ENCODE measurements around the gene OBSCN. TPM values are rescaled to one million over a fixed set of nuclear protein-coding genes. Genes with fewer than 3 reads are reported as not detected.

Gene OBSCN
- total RNA-seq, 2 experiments from 2014 or later, result 80.8 to 82.2 TPM

- ChIA-PET POLR2A (no interaction called here), CTCF (interaction anchor here (0.7 to 1.6 kb wide), 2 partner anchors 35 to 48 kb away, joined by 3 to 5 read pairs; no protein-coding TSS in a partner anchor)
- intact Hi-C loops (cut with DNase I, micrococcal nuclease), result no loop called here
- no peaks in the 10 kb centered on the region for H3K4me1 Mint-ChIP-seq (ENCODE audit: low read depth)
- H3K27ac ChIP-seq (ENCODE audit: low read depth in 1 of 2, low read length in 2 of 2), result no peak overlapping the region
- no peak overlapping the region for H3K4me3 Mint-ChIP-seq
- H3K36me3 ChIP-seq (ENCODE audit: insufficient read depth, low read length), result peaks cover 14% of the 10 kb centered on the region
- H3K27ac Mint-ChIP-seq, result peak overlapping the region; percentile 45
- ATAC-seq (ENCODE audit: poor library complexity) (no peak), DNase-seq (no peak)
- peaks cover 0 to 5% of the 10 kb centered on the region in 2 experiments for H3K9me3 ChIP-seq (ENCODE audit: control insufficient read depth in 1 of 2, insufficient read depth in 1 of 2, low read length in 2 of 2)
- H3K4me3 ChIP-seq (ENCODE audit: low read length), result no peak overlapping the region
- no peak for TF ChIP-seq CTCF (IDR thresholded peaks at IDR 0.05)
- no peaks in the 10 kb centered on the region for H3K4me1 ChIP-seq (ENCODE audit: insufficient read depth, low read length)
- no peaks in the 10 kb centered on the region for H3K9me3 Mint-ChIP-seq
- no peaks in the 10 kb centered on the region for H3K27me3 ChIP-seq (ENCODE audit: control insufficient read depth in 1 of 2, insufficient read depth in 2 of 2, low read length in 2 of 2)
- H3K36me3 Mint-ChIP-seq (ENCODE audit: low read depth), result no peaks in the 10 kb centered on the region
- no peaks in the 10 kb centered on the region for H3K27me3 Mint-ChIP-seq
Observed at GRCh38 chr1:228178737-228179684, 28.8 kb upstream of the OBSCN start.

GRCh38 chr1:228180271-228180958 lies 27.4 kb upstream of the OBSCN start:
- no peaks in the 10 kb centered on the region for H3K27me3 ChIP-seq (ENCODE audit: control insufficient read depth in 1 of 2, insufficient read depth in 2 of 2, low read length in 2 of 2)
- POLR2A ChIA-PET, result no interaction called here
- no peak for TF ChIP-seq CTCF (IDR thresholded peaks at IDR 0.05)
- ATAC-seq (ENCODE audit: poor library complexity), result peak; percentile 69
- H3K4me1 ChIP-seq (ENCODE audit: insufficient read depth, low read length), result peaks cover 5% of the 10 kb centered on the region
- H3K4me3 ChIP-seq (ENCODE audit: low read length), result no peak overlapping the region
- Mint-ChIP-seq H3K27ac (peak overlapping the region; percentile 46), H3K9me3 (no peaks in the 10 kb centered on the region), H3K4me1 (ENCODE audit: low read depth) (peaks cover 2% of the 10 kb centered on the region), H3K27me3 (no peaks in the 10 kb centered on the region), H3K36me3 (ENCODE audit: low read depth) (peaks cover under 1% of the 10 kb centered on the region), H3K4me3 (no peak overlapping the region)
- DNase-seq, result peak in 1 of 14 experiments; percentile 52
- CTCF ChIA-PET, result interaction anchor here (0.7 to 1.6 kb wide), 3 partner anchors 9 to 38 kb away, joined by 3 read pairs; no protein-coding TSS in a partner anchor
- no peaks in the 10 kb centered on the region for H3K9me3 ChIP-seq (ENCODE audit: control insufficient read depth in 1 of 2, insufficient read depth in 1 of 2, low read length in 2 of 2)
- intact Hi-C loops (cut with DNase I, micrococcal nuclease), result loop anchor here in 1 of 2 experiments (1.0 kb wide), 1 partner anchor 49 kb away; no protein-coding TSS in a partner anchor
- no peak overlapping the region for H3K27ac ChIP-seq (ENCODE audit: low read depth in 1 of 2, low read length in 2 of 2)
- H3K36me3 ChIP-seq (ENCODE audit: insufficient read depth, low read length), result peaks cover 8% of the 10 kb centered on the region

- H3K27me3 Mint-ChIP-seq, result no peaks in the 10 kb centered on the region
- Histone ChIP-seq H3K27me3 (ENCODE audit: control insufficient read depth in 1 of 2, insufficient read depth in 2 of 2, low read length in 2 of 2) (no peaks in the 10 kb centered on the region), H3K4me3 (ENCODE audit: low read length) (no peak overlapping the region), H3K4me1 (ENCODE audit: insufficient read depth, low read length) (peaks cover 12% of the 10 kb centered on the region), H3K27ac (ENCODE audit: low read depth in 1 of 2, low read length in 2 of 2) (no peak overlapping the region), H3K36me3 (ENCODE audit: insufficient read depth, low read length) (peaks cover 2% of the 10 kb centered on the region), H3K9me3 (ENCODE audit: control insufficient read depth in 1 of 2, insufficient read depth in 1 of 2, low read length in 2 of 2) (no peaks in the 10 kb centered on the region)
- no peak overlapping the region for H3K4me3 Mint-ChIP-seq
- peaks cover 9% of the 10 kb centered on the region for H3K4me1 Mint-ChIP-seq (ENCODE audit: low read depth)
- CTCF ChIA-PET, result interaction anchor here (1.2 to 1.5 kb wide), 2 partner anchors 33 to 50 kb away, joined by 3 to 4 read pairs; no protein-coding TSS in a partner anchor
- POLR2A ChIA-PET, result no interaction called here
- no peaks in the 10 kb centered on the region for H3K9me3 Mint-ChIP-seq
- H3K36me3 Mint-ChIP-seq (ENCODE audit: low read depth), result peaks cover 6% of the 10 kb centered on the region
- ATAC-seq (ENCODE audit: poor library complexity) (no peak), DNase-seq (no peak)
- TF ChIP-seq CTCF (IDR thresholded peaks at IDR 0.05), result no peak
- H3K27ac Mint-ChIP-seq, result no peak overlapping the region
- intact Hi-C loops (cut with DNase I, micrococcal nuclease), result loop anchor here in 1 of 2 experiments (1.0 kb wide), 1 partner anchor 50 kb away; no protein-coding TSS in a partner anchor
Observed at GRCh38 chr1:228180959-228181644, 26.7 kb upstream of the OBSCN start.
